NCI-H1417 (cell line): ENCODE measurements around the gene SPRED2.

Experiments
- DNase-seq, 3 experiments: peaks; one replicate each; lab custom pipeline; 2025; lab: John Stamatoyannopoulos, UW

The SPRED2 gene

GRCh38 chr2:65311049-65311448 lies 121.3 kb downstream of the SPRED2 start:
- DNase-seq: peak in 1 of 3 experiments; percentile 44

GRCh38 chr2:65309699-65310098 lies 122.7 kb downstream of the SPRED2 start:
- peak in 1 of 3 experiments; percentile 8 for DNase-seq

GRCh38 chr2:65305934-65306333 lies 126.5 kb downstream of the SPRED2 start:
- no peak for DNase-seq

DNA sequence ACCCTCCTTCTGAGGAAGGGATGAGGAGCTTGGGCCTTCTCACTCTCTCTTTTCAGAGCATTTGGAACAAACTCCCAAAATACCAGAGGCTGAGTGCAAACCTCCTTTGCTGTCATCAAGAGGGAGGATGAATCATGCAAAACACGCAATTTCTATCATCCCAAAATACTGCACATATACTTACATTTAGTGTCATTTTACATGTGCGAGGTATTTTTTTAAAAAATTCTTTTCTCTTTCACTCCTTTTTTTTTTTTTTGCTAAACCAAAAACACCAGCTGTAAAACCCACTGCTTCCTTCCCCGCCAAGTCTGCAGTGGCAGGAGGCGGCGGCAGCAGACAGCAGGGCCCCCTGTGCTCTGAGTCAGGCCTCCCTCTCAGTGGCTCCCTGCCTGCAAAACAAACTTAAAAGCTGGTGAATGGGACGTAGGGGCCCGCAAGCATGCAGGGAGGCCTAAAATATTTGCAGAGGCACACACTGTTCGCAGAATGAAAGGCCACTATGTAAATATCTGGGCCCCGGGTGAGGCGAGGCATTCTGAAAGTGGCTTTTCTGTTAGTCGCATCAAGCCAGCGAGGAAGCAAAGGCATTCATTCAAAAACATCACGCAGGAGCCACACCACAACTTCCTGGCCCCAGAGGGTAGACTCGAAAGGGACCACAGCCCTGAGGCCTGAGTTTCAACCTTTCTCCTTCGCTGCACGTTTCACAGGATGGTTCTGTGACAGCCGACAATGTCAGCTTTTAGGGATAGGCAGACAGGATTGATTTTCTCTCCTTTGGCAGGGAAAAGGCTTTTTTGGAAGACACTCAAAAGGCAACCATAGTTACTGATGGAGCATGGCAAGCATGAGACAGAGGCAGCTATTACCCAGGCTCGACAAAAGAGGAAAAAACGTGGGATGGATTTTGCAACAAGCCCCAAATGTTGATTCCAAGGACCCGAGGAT lies 131.4 kb downstream of the SPRED2 start:
- peak in 2 of 3 experiments; percentile 30 to 74 for DNase-seq

DNA sequence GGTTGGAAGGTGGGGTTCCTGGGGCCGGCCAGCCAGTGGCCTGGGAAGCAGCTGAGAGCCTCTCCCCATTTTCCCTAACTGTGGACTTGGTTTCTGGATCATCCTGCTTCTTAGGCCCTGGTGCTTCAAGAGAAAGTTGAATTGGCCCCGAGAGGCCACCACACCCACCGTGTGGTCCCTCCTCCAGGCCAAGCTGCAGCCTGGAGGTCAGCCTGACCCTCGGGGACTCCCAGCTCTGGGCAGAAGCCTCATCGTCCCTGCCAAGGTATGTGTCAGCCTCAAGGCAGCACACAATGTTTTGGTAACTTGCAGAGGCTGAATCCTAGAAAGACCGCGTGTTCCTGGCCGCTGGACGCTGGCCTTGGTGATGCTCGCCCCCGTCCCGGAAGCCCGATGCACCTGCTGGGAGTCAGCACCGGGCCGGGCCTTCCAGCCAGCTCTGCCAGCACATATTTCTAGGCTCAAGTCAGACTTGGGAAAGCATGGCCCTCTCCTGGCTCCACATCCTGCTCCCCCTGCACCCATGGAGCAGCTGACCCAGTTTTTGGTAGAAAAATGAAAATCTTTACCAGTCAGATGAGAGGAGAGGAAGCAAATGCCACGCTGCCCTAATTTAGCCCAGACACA lies 132.2 kb downstream of the SPRED2 start:
- no peak for DNase-seq

- no peak for DNase-seq
Measured at GRCh38 chr2:65299246-65299645, 133.2 kb downstream of the SPRED2 start.

- no peak for DNase-seq
Measured at GRCh38 chr2:65298089-65298488, 134.3 kb downstream of the SPRED2 start.

DNA sequence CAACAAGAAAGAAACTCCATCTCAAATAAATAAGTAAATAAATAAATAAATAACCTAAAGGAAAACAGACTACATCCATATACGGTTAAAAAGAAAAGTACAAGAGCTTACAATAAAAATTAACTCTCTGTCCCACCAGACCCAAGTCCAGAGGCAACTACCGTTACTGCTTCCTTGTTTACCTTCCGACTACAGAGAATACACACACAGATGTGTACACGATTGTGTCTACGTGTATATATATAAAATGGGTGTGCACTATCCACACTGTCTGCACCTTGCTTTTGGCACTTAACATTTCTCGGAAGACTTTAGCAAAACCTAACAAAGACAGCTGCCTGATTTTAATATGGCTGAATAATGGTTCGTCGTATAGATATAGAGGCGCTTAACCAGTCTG lies 134.9 kb downstream of the SPRED2 start:
- no peak for DNase-seq

GRCh38 chr2:65296971-65297370 lies 135.4 kb downstream of the SPRED2 start:
- DNase-seq: no peak

DNA sequence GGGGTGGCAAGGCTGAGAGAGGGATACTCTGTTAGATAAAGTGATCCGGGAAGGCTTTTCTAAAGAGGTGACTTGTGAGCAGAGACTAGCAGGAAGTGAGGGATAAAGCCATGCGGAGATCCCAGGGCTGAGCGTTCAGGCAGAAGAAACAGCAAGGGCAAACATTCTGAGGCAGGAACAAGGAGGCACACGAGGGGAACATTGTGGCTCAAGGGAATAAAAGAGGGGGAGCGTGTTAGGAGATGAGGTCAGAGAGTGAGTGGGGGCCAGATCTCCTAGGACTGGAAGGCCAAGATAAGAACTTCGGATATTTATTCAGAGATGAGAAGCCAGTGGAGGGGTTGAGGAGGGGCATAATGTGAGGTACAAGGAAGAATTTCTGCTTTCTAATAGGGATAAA lies 137.7 kb downstream of the SPRED2 start:
- peak in 2 of 3 experiments; percentile 8 to 25 for DNase-seq

DNA sequence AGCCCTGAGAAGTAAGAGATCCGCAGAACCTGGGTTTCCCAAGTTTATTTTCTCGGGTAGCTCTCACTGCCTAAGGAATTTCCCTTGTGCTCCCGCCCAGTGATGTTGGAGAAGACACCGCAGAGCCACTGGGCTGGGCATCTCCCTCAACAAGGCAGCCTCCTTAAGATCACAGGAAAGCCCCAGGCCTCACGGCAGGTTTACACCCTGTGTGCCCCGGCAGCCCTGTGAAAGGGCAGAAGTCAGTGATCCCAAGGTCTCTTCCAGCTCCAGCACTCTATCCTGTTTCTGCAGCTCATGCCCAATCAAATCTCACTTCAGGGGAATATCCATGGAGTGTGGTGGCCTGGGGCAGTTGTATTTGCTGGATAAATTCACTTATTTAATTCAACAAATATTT lies 138.3 kb downstream of the SPRED2 start:
- no peak for DNase-seq

DNA sequence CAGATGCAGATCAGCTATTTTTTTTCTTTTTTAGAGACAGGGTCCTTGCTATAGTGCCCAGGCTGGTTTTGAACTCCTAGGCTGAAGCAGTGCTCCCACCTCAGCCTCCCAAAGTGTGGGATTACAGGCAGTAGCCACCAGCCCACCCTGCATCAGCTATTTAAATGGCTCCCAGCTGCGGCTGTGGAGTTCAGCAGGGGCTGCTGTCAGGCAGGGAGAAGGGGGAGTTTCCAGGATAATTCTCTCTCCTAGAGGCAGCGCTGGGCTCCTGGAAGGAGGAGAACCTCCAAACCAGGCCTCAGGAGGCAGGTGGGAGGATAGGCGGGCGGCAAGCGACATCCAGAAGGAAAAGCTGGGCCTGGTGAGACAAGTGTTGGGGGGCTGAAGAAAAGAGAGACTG lies 139.0 kb downstream of the SPRED2 start:
- no peak for DNase-seq

- peak in 2 of 3 experiments; percentile 26 to 68 for DNase-seq
Measured at GRCh38 chr2:65292461-65293011, 139.9 kb downstream of the SPRED2 start.

DNA sequence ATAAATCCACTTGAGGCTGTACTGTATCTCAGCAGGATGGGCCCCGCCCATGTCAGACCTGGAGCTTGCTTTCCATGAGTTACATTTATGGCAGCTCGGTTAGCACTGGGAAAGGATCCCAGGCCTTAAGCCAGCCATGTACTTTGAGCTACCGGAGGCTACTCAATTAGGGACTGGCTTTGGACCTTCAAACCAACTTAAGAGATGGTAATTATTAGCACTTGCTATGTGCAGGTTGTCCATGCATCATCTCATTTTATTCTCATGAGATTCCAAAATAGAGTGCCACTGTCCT lies 140.3 kb downstream of the SPRED2 start:
- DNase-seq: no peak

GRCh38 chr2:65291216-65292105 lies 140.9 kb downstream of the SPRED2 start:
- DNase-seq: no peak

DNA sequence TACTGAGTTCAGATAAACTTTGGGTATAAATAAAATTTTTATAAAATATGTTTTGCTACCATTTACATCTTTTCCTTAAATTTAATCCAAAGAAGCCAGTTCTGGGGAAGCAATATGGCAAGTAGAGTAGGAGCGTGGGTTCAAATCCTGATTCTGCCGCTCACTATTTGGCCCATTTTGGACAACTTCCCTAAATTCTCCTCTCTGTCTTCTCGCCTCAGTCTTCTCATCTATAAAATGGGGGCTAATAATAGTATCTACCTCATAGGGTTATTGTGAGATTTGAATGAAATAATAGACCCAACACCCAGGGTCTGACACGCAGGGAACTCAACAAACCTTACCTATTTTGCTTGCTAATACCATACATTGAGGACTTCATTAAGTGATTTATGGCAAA lies 145.0 kb downstream of the SPRED2 start:
- no peak for DNase-seq

DNA sequence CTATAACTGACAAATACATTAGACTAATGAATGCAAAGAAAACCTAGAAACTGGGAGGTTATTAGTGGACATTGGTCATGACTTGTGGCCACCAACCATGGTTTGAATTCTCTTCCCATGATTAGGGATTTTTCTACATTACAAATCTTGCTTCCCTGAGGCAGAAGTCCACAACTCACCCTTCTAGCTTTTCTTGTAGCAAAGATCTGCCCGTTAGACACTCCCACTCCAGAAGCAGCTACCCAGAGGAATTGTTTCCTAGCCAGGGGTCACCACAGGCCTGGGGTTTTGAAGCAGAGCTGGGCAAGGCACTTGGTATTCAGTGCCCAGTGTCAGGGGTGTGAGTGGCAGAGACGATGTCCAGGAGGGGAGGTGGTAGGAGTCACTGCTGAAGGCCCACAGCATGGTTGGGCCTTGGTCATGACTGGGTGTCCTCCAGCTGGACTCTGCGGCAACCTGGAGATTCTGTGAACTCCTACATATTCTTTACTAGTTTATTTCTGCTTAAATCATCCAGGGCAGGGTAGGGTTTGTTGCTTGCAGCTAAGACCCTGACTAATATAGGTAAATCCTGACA lies 149.8 kb downstream of the SPRED2 start:
- DNase-seq: no peak

GRCh38 chr2:65281627-65282351 lies 150.6 kb downstream of the SPRED2 start:
- DNase-seq: no peak

DNA sequence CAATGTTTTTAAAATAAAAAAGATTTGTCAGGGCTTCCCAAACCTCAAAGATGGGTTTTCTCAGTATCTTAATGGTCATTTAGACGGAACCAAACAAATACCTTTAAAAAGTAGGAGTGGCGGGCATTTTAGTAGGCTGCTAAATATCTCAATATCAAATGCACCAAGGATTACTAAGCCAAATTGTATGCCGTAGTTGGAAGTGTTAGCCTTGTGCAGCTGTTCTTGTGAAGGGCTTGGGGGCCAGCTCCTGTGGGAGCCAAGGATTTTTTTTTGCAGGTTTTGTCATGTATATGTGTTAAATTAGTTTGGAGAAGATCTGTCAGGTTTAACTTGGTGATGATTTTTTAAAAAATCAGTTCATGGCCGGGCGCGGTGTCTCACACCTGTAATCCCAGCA lies 152.6 kb downstream of the SPRED2 start:
- DNase-seq: no peak

- DNase-seq: no peak
Measured at GRCh38 chr2:65278531-65278981, 153.8 kb downstream of the SPRED2 start.
